ENCODE results near the gene PTN.

The PTN gene

GRCh38 chr7:137371616-137372015, 28.1 kb upstream of the PTN start:
- TF ChIP-seq CTCF (IDR thresholded peaks at IDR 0.05): no peak
- H3K4me3 Mint-ChIP-seq: no peak overlapping the region
- no peak for DNase-seq
- peaks cover 6% of the 10 kb centered on the region for H3K27me3 Mint-ChIP-seq (ENCODE audit: low read depth, poor library complexity)
- peaks cover 20% of the 10 kb centered on the region for H3K9me3 Mint-ChIP-seq
- no peak overlapping the region for H3K27ac Mint-ChIP-seq
- no peaks in the 10 kb centered on the region for H3K4me1 Mint-ChIP-seq
- no peaks in the 10 kb centered on the region for H3K36me3 Mint-ChIP-seq (ENCODE audit: low read depth)

GRCh38 chr7:137366995-137367394, 23.5 kb upstream of the PTN start:
- TF ChIP-seq CTCF (IDR thresholded peaks at IDR 0.05): no peak
- no peak overlapping the region for H3K27ac Mint-ChIP-seq
- DNase-seq: no peak
- H3K27me3 Mint-ChIP-seq (ENCODE audit: low read depth, poor library complexity): peaks cover 3% of the 10 kb centered on the region
- H3K4me3 Mint-ChIP-seq: no peak overlapping the region
- H3K36me3 Mint-ChIP-seq (ENCODE audit: low read depth): no peaks in the 10 kb centered on the region
- H3K9me3 Mint-ChIP-seq: peaks cover 46% of the 10 kb centered on the region
- no peaks in the 10 kb centered on the region for H3K4me1 Mint-ChIP-seq

- peaks cover 76% of the 10 kb centered on the region for H3K9me3 Mint-ChIP-seq
- TF ChIP-seq CTCF (IDR thresholded peaks at IDR 0.05): no peak
- no peaks in the 10 kb centered on the region for H3K4me1 Mint-ChIP-seq
- no peaks in the 10 kb centered on the region for H3K36me3 Mint-ChIP-seq (ENCODE audit: low read depth)
- H3K4me3 Mint-ChIP-seq: no peak overlapping the region
- no peaks in the 10 kb centered on the region for H3K27me3 Mint-ChIP-seq (ENCODE audit: low read depth, poor library complexity)
- DNase-seq: no peak
- no peak overlapping the region for H3K27ac Mint-ChIP-seq
Measured at GRCh38 chr7:137363683-137364082, 20.1 kb upstream of the PTN start.

GRCh38 chr7:137360087-137360679, 16.6 kb upstream of the PTN start:
- Mint-ChIP-seq H3K9me3 (peaks cover 86% of the 10 kb centered on the region), H3K27ac (no peak overlapping the region), H3K36me3 (ENCODE audit: low read depth) (no peaks in the 10 kb centered on the region), H3K27me3 (ENCODE audit: low read depth, poor library complexity) (no peaks in the 10 kb centered on the region), H3K4me3 (no peak overlapping the region), H3K4me1 (no peaks in the 10 kb centered on the region)
- DNase-seq: no peak
- no peak for TF ChIP-seq CTCF (IDR thresholded peaks at IDR 0.05)

- no peak for DNase-seq
- TF ChIP-seq CTCF (IDR thresholded peaks at IDR 0.05): no peak
- Mint-ChIP-seq H3K9me3 (peaks cover 42% of the 10 kb centered on the region), H3K36me3 (ENCODE audit: low read depth) (no peaks in the 10 kb centered on the region), H3K27me3 (ENCODE audit: low read depth, poor library complexity) (no peaks in the 10 kb centered on the region), H3K27ac (no peak overlapping the region), H3K4me3 (no peak overlapping the region), H3K4me1 (no peaks in the 10 kb centered on the region)
Measured at GRCh38 chr7:137354961-137355360, 11.4 kb upstream of the PTN start.

- Mint-ChIP-seq H3K27ac (no peak overlapping the region), H3K36me3 (ENCODE audit: low read depth) (no peaks in the 10 kb centered on the region), H3K9me3 (peaks cover 36% of the 10 kb centered on the region), H3K4me3 (no peak overlapping the region), H3K4me1 (no peaks in the 10 kb centered on the region), H3K27me3 (ENCODE audit: low read depth, poor library complexity) (no peaks in the 10 kb centered on the region)
- TF ChIP-seq CTCF (IDR thresholded peaks at IDR 0.05): no peak
- DNase-seq: no peak
Measured at GRCh38 chr7:137354396-137354795, 10.9 kb upstream of the PTN start.

Data from nephron progenitor cell (in vitro differentiated cells).